ENCODE measurements around the gene BCAR1. TPM values are rescaled to one million over a fixed set of nuclear protein-coding genes. Genes with fewer than 3 reads are reported as not detected.

BCAR1 gene
- total RNA-seq, 5 donors from 2014 or later (not counting 1 experiment from before 2014, with no cell fraction given), result 0.49 to 1.6 (median 0.98) TPM

DNA sequence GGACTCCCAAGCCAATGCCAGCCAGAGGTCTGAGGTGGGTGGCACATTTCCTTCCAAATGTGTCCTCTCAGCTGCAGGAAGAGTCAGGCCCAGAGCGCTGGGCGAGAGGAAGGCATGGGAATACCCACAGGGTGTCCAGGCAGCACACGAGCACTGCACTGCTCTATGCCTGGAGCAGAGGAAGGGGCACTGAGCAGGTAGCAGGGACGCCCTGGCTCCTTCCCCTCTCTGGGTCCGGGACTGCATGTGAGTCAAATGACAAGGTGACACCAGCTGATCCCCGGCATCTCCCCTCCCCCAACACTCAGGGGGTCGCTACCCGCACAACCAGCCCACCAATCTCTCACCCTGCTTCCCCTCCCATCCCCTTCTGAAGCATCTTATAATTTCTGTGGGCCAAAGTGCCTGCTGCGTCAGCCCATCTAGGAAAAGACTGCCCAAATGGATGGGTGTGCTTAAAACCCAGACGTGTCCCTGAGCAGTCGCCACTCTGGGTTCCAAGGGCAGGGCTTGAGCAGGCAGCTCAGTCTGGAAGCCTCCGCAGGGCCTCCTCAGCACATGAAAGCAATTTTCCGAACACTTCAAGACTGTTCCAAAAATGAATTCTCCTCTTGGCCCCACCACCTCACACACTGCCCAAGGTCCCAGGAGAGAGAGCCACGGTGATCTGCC lies 12.0 kb upstream of the BCAR1 start:
- H3K27me3 Mint-ChIP-seq, result peaks cover 27 to 49% of the 10 kb centered on the region in 2 donors
- H3K27ac Mint-ChIP-seq, result no peak overlapping the region
- Histone ChIP-seq H3K36me3 (ENCODE audit: control insufficient read depth in 2 of 2, extremely low read depth in 1 of 2, insufficient read depth in 1 of 2, low read length in 1 of 2) (no peaks in the 10 kb centered on the region), H3K4me3 (ENCODE audit: control insufficient read depth in 1 of 2, extremely low read depth in 1 of 2, low read length in 1 of 2) (no peak overlapping the region), H3K27me3 (replicated peaks in 1 of 2; ENCODE audit: control insufficient read depth in 2 of 2, extremely low read depth in 1 of 2, insufficient read depth in 2 of 2, low read length in 1 of 2) (peaks cover 0 to 81% of the 10 kb centered on the region in 2 experiments), H3K27ac (ENCODE audit: low read length) (no peak overlapping the region), H3K9me3 (no peaks in the 10 kb centered on the region), H3K4me1 (ENCODE audit: control insufficient read depth in 1 of 2, extremely low read depth in 1 of 2, insufficient read depth in 2 of 2, low read length in 2 of 2) (peaks cover 0 to 18% of the 10 kb centered on the region in 2 experiments)
- no peak for ATAC-seq (replicated peaks in 1 of 4)
- no peak for DNase-seq
- ChIA-PET POLR2A (no interaction called here), CTCF (interaction anchor here in 1 of 2 donors (0.6 kb wide), 1 partner anchor 85 kb away, joined by 4 read pairs; no protein-coding TSS in a partner anchor)
- peaks cover 5 to 14% (median 8%) of the 10 kb centered on the region in 3 donors for H3K4me1 Mint-ChIP-seq
- H3K4me3 Mint-ChIP-seq, result no peak overlapping the region
- 86% methylated on average over 13 of the region's 14 CpGs for WGBS (ENCODE audit: insufficient coverage)
- H3K9me3 Mint-ChIP-seq, result no peaks in the 10 kb centered on the region
- H3K36me3 Mint-ChIP-seq, result no peaks in the 10 kb centered on the region

DNA sequence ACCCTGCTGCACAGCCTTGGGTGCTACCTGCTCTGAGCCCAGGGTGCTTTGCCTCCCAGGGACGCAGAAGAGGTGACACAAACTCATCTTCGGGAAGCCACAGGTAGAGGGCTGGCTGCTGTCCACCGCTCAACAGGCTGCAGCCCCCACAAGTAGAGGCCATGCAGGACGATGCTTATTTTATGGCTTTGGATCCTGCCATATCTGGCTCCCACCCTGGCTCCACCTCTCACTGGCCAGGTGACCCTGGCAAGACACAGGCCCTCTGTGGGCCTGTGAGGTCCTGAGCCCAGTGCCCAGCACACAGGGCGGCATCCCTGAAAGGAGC lies 11.3 kb upstream of the BCAR1 start:
- Mint-ChIP-seq H3K9me3 (no peaks in the 10 kb centered on the region), H3K4me1 (peaks cover 5 to 14% (median 8%) of the 10 kb centered on the region in 3 donors), H3K4me3 (no peak overlapping the region), H3K36me3 (no peaks in the 10 kb centered on the region), H3K27ac (peak overlapping the region in 1 of 2 donors; percentile 23), H3K27me3 (peaks cover 31 to 55% of the 10 kb centered on the region in 2 donors)
- 70% methylated on average over 5 of the region's 5 CpGs for WGBS (ENCODE audit: insufficient coverage)
- ATAC-seq (replicated peaks in 1 of 4) (no peak), DNase-seq (no peak)
- CTCF ChIA-PET, result no interaction called here
- no peak overlapping the region for H3K4me3 ChIP-seq (ENCODE audit: control insufficient read depth in 1 of 2, extremely low read depth in 1 of 2, low read length in 1 of 2)
- no peak overlapping the region for H3K27ac ChIP-seq (ENCODE audit: low read length)
- H3K4me1 ChIP-seq (ENCODE audit: control insufficient read depth in 1 of 2, extremely low read depth in 1 of 2, insufficient read depth in 2 of 2, low read length in 2 of 2), result peaks cover 0 to 18% of the 10 kb centered on the region in 2 experiments
- peaks cover 0 to 81% of the 10 kb centered on the region in 2 experiments for H3K27me3 ChIP-seq (replicated peaks in 1 of 2; ENCODE audit: control insufficient read depth in 2 of 2, extremely low read depth in 1 of 2, insufficient read depth in 2 of 2, low read length in 1 of 2)
- no peaks in the 10 kb centered on the region for H3K36me3 ChIP-seq (ENCODE audit: control insufficient read depth in 2 of 2, extremely low read depth in 1 of 2, insufficient read depth in 1 of 2, low read length in 1 of 2)
- no peaks in the 10 kb centered on the region for H3K9me3 ChIP-seq
- POLR2A ChIA-PET, result interaction anchor here in 1 of 2 donors (0.5 kb wide), 1 partner anchor 970 kb away, joined by 4 read pairs; no protein-coding TSS in a partner anchor

DNA sequence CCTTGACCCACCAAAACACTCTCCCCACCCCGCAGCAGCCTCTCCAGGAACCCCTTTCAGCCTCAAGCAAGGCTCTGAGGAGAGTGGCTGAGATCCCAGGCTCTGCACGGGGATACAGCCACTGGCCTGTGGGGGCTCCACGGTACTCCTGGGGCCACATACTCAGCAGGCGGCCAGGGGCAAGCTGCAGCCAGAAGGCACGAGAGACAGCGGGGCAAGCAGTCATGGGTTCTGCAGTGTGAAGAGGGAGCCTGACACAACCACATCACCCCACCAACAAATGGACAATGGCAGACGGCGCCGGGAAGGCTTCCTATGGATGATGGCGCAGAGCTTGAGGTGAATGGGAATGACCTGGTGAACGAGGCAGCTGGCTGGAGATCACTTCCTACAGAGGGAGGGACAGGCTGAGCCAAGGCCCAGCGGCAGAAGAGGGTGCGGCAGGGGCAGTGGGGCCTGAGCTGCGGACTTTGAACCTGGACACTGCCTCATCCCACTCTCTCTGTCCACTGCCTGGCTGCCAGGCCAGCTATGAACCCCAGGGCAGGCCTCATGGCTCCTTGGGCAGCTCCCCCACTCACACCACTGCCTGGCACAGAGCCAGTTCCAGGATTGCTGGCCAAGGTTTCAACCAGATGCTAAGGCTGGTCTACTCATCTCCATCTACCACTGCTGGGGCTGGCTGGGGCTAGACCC lies 10.8 kb upstream of the BCAR1 start:
- no peak overlapping the region for H3K4me3 Mint-ChIP-seq
- WGBS (ENCODE audit: insufficient coverage), result 82% methylated on average over 11 of the region's 14 CpGs
- Histone ChIP-seq H3K36me3 (ENCODE audit: control insufficient read depth in 2 of 2, extremely low read depth in 1 of 2, insufficient read depth in 1 of 2, low read length in 1 of 2) (no peaks in the 10 kb centered on the region), H3K27me3 (replicated peaks in 1 of 2; ENCODE audit: control insufficient read depth in 2 of 2, extremely low read depth in 1 of 2, insufficient read depth in 2 of 2, low read length in 1 of 2) (peaks cover 0 to 81% of the 10 kb centered on the region in 2 experiments), H3K9me3 (no peaks in the 10 kb centered on the region), H3K4me3 (ENCODE audit: control insufficient read depth in 1 of 2, extremely low read depth in 1 of 2, low read length in 1 of 2) (no peak overlapping the region), H3K27ac (ENCODE audit: low read length) (no peak overlapping the region), H3K4me1 (ENCODE audit: control insufficient read depth in 1 of 2, extremely low read depth in 1 of 2, insufficient read depth in 2 of 2, low read length in 2 of 2) (peaks cover 0 to 18% of the 10 kb centered on the region in 2 experiments)
- no peak for DNase-seq
- peaks cover 5 to 14% (median 8%) of the 10 kb centered on the region in 3 donors for H3K4me1 Mint-ChIP-seq
- no peak for ATAC-seq (replicated peaks in 1 of 4)
- POLR2A ChIA-PET, result interaction anchor here in 1 of 2 donors (0.5 kb wide), 1 partner anchor 970 kb away, joined by 4 read pairs; no protein-coding TSS in a partner anchor
- H3K27ac Mint-ChIP-seq, result no peak overlapping the region
- CTCF ChIA-PET, result no interaction called here
- H3K36me3 Mint-ChIP-seq, result no peaks in the 10 kb centered on the region
- no peaks in the 10 kb centered on the region for H3K9me3 Mint-ChIP-seq
- H3K27me3 Mint-ChIP-seq, result peaks cover 31 to 52% of the 10 kb centered on the region in 2 donors

DNA sequence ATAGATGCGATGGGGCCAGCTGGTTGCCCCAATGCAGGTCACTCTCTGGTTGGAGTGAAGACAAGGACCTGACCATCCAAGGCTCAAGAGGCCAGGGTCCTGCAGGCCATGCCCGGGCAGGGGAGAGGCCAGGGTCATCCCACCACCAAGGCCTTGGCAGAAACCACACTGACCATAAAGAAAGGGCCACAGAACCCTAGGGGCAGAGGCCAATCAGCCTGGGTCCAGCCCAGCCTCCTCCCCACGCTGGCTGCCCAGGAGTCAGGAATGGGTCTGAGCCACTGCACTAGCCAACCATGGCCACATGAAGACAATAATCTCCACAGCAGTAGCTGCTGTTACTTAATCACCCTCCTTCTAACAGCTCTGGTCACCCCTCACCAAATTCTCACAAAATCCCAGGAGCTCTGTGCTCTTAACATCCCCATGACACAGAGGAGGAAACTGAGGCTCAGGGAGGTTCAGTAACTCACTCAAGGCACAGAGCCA lies 10.2 kb upstream of the BCAR1 start:
- no peaks in the 10 kb centered on the region for H3K36me3 Mint-ChIP-seq
- CTCF ChIA-PET, result no interaction called here
- POLR2A ChIA-PET, result no interaction called here
- DNase-seq (no peak), ATAC-seq (replicated peaks in 1 of 4) (no peak)
- Histone ChIP-seq H3K4me1 (ENCODE audit: control insufficient read depth in 1 of 2, extremely low read depth in 1 of 2, insufficient read depth in 2 of 2, low read length in 2 of 2) (peaks cover 0 to 18% of the 10 kb centered on the region in 2 experiments), H3K27me3 (replicated peaks in 1 of 2; ENCODE audit: control insufficient read depth in 2 of 2, extremely low read depth in 1 of 2, insufficient read depth in 2 of 2, low read length in 1 of 2) (peaks cover 0 to 81% of the 10 kb centered on the region in 2 experiments), H3K27ac (ENCODE audit: low read length) (no peak overlapping the region), H3K4me3 (ENCODE audit: control insufficient read depth in 1 of 2, extremely low read depth in 1 of 2, low read length in 1 of 2) (no peak overlapping the region), H3K9me3 (no peaks in the 10 kb centered on the region), H3K36me3 (ENCODE audit: control insufficient read depth in 2 of 2, extremely low read depth in 1 of 2, insufficient read depth in 1 of 2, low read length in 1 of 2) (no peaks in the 10 kb centered on the region)
- no peak overlapping the region for H3K27ac Mint-ChIP-seq
- no peaks in the 10 kb centered on the region for H3K9me3 Mint-ChIP-seq
- no peak overlapping the region for H3K4me3 Mint-ChIP-seq
- 100% methylated on average over 3 of the region's 3 CpGs for WGBS (ENCODE audit: insufficient coverage)
- peaks cover 5 to 14% (median 8%) of the 10 kb centered on the region in 3 donors for H3K4me1 Mint-ChIP-seq
- peaks cover 31 to 47% of the 10 kb centered on the region in 2 donors for H3K27me3 Mint-ChIP-seq

DNA sequence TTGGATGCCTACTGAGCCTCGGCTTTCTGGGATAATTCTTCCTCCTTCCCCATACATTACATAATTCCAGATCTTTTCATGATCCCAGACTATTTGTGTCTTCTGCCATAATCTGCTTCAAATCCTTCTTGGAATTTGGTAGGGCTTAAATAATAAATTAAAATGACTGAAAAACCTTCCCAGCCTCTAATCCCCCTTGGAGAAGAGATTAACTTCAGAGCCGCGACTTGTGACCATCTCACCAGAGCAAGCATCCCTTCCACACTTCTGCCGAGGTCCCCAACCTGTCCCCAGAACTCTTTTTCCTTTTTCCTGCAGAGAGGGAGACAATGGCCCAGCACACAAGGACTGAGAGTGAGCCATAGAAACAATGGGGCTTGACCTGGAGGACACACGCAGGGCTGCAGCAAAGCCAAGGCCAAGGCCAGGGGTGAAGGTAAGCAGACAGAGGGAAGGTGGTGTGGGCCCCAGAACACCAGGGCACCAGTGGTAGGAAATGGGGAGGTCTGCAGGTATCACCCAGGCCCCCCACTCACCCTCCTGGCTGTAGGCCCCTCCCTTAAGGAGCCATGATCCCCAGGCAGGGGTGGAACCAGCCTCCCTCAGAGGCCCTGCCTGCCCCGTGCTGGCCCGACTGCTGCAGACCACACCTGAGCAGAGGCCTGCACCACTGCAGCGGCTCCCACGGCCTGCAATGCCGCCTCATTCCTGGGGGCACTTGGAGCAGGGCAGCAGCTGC lies 9.6 kb upstream of the BCAR1 start:
- CTCF ChIA-PET, result interaction anchor here in 1 of 2 donors (0.7 kb wide), 1 partner anchor 27 kb away, joined by 3 read pairs; no protein-coding TSS in a partner anchor
- peaks cover 0 to 10% (median 5%) of the 10 kb centered on the region in 3 donors for H3K4me1 Mint-ChIP-seq
- POLR2A ChIA-PET, result no interaction called here

DNA sequence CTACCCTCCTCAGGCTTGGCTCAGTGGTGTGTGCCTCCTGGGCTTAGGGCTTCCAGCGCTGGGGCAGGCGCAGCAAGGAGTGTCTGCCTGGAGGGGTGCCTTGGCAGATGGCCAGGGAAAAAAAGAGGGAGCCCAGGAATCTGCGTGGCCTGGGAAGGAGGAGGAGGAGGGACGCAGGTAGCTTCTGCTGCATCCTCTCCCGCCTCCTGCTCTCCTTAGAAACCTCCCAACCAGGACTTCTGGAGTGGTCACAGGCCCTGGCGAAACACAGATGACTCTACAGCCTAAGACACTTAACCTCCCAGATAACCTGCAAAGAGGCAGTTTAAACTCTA lies 7.3 kb upstream of the BCAR1 start:
- H3K27me3 Mint-ChIP-seq, result peaks cover 28 to 46% of the 10 kb centered on the region in 2 donors
- no peaks in the 10 kb centered on the region for H3K9me3 Mint-ChIP-seq
- ChIA-PET POLR2A (no interaction called here), CTCF (no interaction called here)
- Histone ChIP-seq H3K36me3 (ENCODE audit: control insufficient read depth in 2 of 2, extremely low read depth in 1 of 2, insufficient read depth in 1 of 2, low read length in 1 of 2) (no peaks in the 10 kb centered on the region), H3K4me1 (ENCODE audit: control insufficient read depth in 1 of 2, extremely low read depth in 1 of 2, insufficient read depth in 2 of 2, low read length in 2 of 2) (no peaks in the 10 kb centered on the region), H3K4me3 (ENCODE audit: control insufficient read depth in 1 of 2, extremely low read depth in 1 of 2, low read length in 1 of 2) (no peak overlapping the region), H3K27me3 (replicated peaks in 1 of 2; ENCODE audit: control insufficient read depth in 2 of 2, extremely low read depth in 1 of 2, insufficient read depth in 2 of 2, low read length in 1 of 2) (peaks cover 2 to 82% of the 10 kb centered on the region in 2 experiments), H3K27ac (ENCODE audit: low read length) (no peak overlapping the region), H3K9me3 (no peaks in the 10 kb centered on the region)
- no peak overlapping the region for H3K4me3 Mint-ChIP-seq
- DNase-seq (no peak), ATAC-seq (replicated peaks in 1 of 4) (no peak)
- no peak overlapping the region for H3K27ac Mint-ChIP-seq
- H3K36me3 Mint-ChIP-seq, result no peaks in the 10 kb centered on the region
- no CpG with 5 or more reads among the region's 6 CpGs for WGBS (ENCODE audit: insufficient coverage)
- H3K4me1 Mint-ChIP-seq, result no peaks in the 10 kb centered on the region

More for the DNA sequence above, 9.6 kb upstream of the BCAR1 start:
- Mint-ChIP-seq H3K4me3 (no peak overlapping the region), H3K36me3 (no peaks in the 10 kb centered on the region), H3K9me3 (no peaks in the 10 kb centered on the region), H3K27ac (no peak overlapping the region), H3K27me3 (peaks cover 27 to 43% of the 10 kb centered on the region in 2 donors)
- WGBS (ENCODE audit: insufficient coverage), result 94% methylated on average over 5 of the region's 10 CpGs
- Histone ChIP-seq H3K4me1 (ENCODE audit: control insufficient read depth in 1 of 2, extremely low read depth in 1 of 2, insufficient read depth in 2 of 2, low read length in 2 of 2) (peaks cover 0 to 12% of the 10 kb centered on the region in 2 experiments), H3K4me3 (ENCODE audit: control insufficient read depth in 1 of 2, extremely low read depth in 1 of 2, low read length in 1 of 2) (no peak overlapping the region), H3K36me3 (ENCODE audit: control insufficient read depth in 2 of 2, extremely low read depth in 1 of 2, insufficient read depth in 1 of 2, low read length in 1 of 2) (no peaks in the 10 kb centered on the region), H3K27me3 (replicated peaks in 1 of 2; ENCODE audit: control insufficient read depth in 2 of 2, extremely low read depth in 1 of 2, insufficient read depth in 2 of 2, low read length in 1 of 2) (peaks cover 0 to 81% of the 10 kb centered on the region in 2 experiments), H3K9me3 (no peaks in the 10 kb centered on the region), H3K27ac (ENCODE audit: low read length) (no peak overlapping the region)
- DNase-seq, result no peak
- ATAC-seq (replicated peaks in 1 of 4), result no peak
